Measurements from ENCODE around the gene ZNF771. TPM values are rescaled to one million over a fixed set of nuclear protein-coding genes. Genes with fewer than 3 reads are reported as not detected.

Gene ZNF771
- total RNA-seq, 1 experiment from 2014 or later, result 11.0 TPM

DNA sequence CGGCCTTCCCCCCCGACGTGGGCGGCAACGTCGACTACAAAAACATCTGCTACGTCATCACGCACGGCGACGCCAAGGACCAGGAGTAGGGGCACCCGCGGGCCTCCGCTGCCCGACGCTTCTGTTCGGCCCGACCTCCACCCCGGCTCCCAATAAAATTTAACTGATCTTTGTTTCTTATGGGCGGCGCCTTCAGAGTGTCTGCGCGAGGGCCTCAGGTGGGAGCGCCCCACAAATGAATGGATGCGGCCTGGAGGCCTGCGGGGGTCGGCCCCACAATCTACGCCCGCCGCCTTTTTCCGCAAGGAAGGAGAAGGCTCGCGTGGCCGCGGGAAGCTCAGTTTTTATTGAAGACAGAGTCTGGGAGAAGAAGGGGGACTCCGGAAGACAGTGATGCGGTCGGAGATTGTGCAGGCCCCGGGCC, 29.6 kb upstream of the ZNF771 start:
- Histone ChIP-seq H3K9ac (ENCODE audit: low read length) (peak overlapping the region; percentile 97), H3K4me1 (ENCODE audit: control insufficient read depth in 1 of 2, insufficient read depth in 2 of 2, low read length in 2 of 2) (peaks cover 14 to 33% of the 10 kb centered on the region in 2 experiments), H3K9me2 (ENCODE audit: insufficient read depth) (no peaks in the 10 kb centered on the region), H2AFZ (ENCODE audit: low read depth, low read length, poor library complexity, severe bottlenecking) (no peak overlapping the region), H3K27me3 (ENCODE audit: insufficient read depth, low read length) (no peaks in the 10 kb centered on the region), H4K20me1 (ENCODE audit: insufficient read depth) (no peaks in the 10 kb centered on the region), H3K4me2 (ENCODE audit: low read length) (peak overlapping the region; percentile 100), H3K4me3 (replicated peaks in 1 of 2; ENCODE audit: low read depth in 1 of 2, low read length in 2 of 2) (peak overlapping the region; percentile 64 to 95), H3K27ac (ENCODE audit: low read depth, low read length) (peak overlapping the region; percentile 97), H3K36me3 (ENCODE audit: control insufficient read depth in 1 of 2, insufficient read depth in 2 of 2, low read length in 2 of 2) (no peaks in the 10 kb centered on the region), H3K9me3 (ENCODE audit: control insufficient read depth in 1 of 2, insufficient read depth in 1 of 2, low read depth in 1 of 2, low read length in 2 of 2) (no peaks in the 10 kb centered on the region), H3K79me2 (ENCODE audit: insufficient read depth, low read length) (no peaks in the 10 kb centered on the region)
- DNase-seq (ENCODE audit: low read depth, low spot score) (peak; percentile 85), ATAC-seq (peak; percentile 70)
- BruUV-seq (replicated peaks), result no TSS peak
- ChIA-PET RAD21 (ENCODE audit: low non-redundant PET in 1 of 2, low total read pairs in 2 of 2, uncharacterized antibody in 2 of 2, unreplicated experiment in 2 of 2) (interaction anchor here in 1 of 2 experiments (1.0 kb wide), 1 partner anchor 40 kb away, joined by 13 read pairs; no protein-coding TSS in a partner anchor), POLR2A (no interaction called here), CTCF (no interaction called here)
- intact Hi-C loops (cut with micrococcal nuclease), result loop anchor here (2.0 kb wide), 1 partner anchor 17 kb away; the partner anchor contains the start of gene ZNF48
- TF ChIP-seq POLR2AphosphoS5 (IDR thresholded peaks at IDR 0.05; ENCODE audit: low read depth, low read length) (peak; percentile 73), POLR2A (IDR thresholded peaks at IDR 0.05; ENCODE audit: borderline replicate concordance, extremely low read depth, insufficient read depth, insufficient read length) (peak; percentile 63), JUND (IDR thresholded peaks at IDR 0.05) (no peak), RAD21 (IDR thresholded peaks at IDR 0.05; ENCODE audit: low read depth) (no peak), SP1 (IDR thresholded peaks at IDR 0.05; ENCODE audit: low read depth) (no peak), ZNF274 (IDR thresholded peaks at IDR 0.05; ENCODE audit: low read depth, low read length) (no peak), TCF7L2 (IDR thresholded peaks at IDR 0.05; ENCODE audit: borderline replicate concordance, extremely low read depth, insufficient read depth, insufficient read length) (peak; percentile 84), ZFX (IDR thresholded peaks at IDR 0.05) (peak; percentile 91)
- TF ChIP-seq, protein P1, sequence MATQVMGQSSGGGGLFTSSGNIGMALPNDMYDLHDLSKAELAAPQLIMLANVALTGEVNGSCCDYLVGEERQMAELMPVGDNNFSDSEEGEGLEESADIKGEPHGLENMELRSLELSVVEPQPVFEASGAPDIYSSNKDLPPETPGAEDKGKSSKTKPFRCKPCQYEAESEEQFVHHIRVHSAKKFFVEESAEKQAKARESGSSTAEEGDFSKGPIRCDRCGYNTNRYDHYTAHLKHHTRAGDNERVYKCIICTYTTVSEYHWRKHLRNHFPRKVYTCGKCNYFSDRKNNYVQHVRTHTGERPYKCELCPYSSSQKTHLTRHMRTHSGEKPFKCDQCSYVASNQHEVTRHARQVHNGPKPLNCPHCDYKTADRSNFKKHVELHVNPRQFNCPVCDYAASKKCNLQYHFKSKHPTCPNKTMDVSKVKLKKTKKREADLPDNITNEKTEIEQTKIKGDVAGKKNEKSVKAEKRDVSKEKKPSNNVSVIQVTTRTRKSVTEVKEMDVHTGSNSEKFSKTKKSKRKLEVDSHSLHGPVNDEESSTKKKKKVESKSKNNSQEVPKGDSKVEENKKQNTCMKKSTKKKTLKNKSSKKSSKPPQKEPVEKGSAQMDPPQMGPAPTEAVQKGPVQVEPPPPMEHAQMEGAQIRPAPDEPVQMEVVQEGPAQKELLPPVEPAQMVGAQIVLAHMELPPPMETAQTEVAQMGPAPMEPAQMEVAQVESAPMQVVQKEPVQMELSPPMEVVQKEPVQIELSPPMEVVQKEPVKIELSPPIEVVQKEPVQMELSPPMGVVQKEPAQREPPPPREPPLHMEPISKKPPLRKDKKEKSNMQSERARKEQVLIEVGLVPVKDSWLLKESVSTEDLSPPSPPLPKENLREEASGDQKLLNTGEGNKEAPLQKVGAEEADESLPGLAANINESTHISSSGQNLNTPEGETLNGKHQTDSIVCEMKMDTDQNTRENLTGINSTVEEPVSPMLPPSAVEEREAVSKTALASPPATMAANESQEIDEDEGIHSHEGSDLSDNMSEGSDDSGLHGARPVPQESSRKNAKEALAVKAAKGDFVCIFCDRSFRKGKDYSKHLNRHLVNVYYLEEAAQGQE (IDR thresholded peaks at IDR 0.05; ENCODE audit: low read depth), result no peak
